ENCODE data around the gene NCBP2.
"Not testable (repeated sequence)": the region's sequence is repeated elsewhere in the genome, so short reads cannot be mapped to it uniquely, and the experiment has no call there.

The NCBP2 gene

DNA sequence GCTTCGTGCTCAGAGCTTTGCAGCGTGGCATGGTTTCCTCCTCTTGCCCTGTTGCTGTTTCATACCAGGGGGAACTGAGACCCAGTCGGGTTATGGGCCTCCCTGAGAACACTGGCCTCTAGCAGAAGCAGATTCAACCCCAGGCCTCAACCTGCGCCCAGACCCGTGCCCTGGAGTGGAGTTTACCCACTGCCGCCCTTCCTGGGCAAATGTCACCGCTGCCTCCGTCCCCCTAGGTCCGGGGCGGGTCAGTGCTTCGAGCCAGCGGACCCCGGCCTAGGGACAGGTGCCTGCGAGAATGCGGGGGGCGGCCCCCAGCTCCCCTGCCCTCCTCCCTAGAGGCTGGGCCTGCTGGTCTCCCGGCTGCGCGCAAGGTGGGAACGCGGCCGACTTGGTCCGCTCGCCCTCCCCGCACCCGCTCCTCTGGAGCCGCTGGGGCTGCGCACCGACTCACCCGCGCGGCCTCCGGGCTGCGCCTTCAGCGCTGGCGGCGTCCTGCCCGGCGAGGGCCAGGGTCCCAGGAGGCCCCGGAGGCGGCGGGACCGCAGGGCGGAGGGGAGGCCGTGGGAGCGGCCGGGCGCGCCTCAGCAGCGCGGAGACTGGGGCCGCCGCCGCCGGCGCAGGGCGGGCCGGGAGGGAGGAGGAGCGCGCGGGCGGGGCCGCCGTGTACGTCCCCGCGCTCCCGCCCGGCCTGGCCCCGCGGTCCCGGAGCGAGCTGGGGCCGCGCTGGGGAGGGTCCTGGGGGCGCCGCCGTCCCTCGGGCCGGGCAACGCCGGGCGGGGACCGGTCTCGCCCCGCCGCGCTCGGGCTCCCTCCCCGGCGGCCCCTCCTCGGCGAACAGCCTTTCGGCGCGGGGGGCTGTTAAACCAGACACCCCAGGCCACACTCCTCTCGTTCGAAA is 26.2 kb upstream of the NCBP2 start, which contains the start of gene PIGZ:
Gene PIGZ (minus strand): TSS at position 601 of the 901 bp plus-strand sequence. CDS start 16,802 bp downstream, outside the sequence.
- DNase-seq (ENCODE audit: low spot score), result no peak

DNA sequence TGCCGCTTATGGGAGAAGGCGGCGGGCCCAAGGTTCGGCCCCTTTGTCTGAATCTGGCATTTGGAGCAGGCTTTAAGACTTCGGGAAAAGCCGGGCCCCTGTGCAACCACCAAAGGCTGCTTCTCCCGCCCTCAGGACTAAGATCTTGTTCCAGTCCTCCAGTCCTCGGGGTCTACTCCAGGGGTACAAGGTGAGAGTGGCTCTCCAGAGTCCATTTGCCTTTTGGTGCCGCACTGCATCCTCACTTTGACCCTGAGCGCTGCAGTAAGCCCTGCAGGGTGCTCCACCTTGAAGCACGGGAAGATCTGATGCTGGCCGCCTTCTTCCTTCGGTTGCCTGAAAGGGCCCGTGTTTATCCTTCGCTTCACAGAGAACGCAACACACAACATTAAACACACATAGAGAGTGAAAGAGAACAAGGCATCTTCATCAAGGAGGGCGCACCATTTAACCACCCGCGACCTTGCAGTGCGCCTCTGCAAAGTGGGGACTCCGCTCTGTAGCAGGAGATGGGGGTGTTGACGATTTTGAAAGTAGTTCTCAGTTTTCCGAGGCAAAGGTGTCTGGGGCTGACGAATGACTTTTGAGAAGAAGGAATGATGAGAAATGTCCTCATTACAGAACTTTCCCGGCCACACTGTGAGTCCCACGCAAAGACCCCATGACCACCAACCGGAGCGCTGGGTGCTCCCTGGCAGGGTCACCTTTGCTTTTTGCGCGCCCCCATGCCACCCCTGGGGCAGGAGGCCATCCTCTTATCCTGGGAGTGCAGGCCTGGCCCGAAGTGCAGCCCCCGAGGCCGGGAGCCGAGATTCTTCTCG is 25.3 kb upstream of the NCBP2 start:
- no peak for DNase-seq (ENCODE audit: low spot score)

- DNase-seq (ENCODE audit: low spot score), result no peak
Measured at GRCh38 chr3:196966526-196967401, 24.4 kb upstream of the NCBP2 start.

DNA sequence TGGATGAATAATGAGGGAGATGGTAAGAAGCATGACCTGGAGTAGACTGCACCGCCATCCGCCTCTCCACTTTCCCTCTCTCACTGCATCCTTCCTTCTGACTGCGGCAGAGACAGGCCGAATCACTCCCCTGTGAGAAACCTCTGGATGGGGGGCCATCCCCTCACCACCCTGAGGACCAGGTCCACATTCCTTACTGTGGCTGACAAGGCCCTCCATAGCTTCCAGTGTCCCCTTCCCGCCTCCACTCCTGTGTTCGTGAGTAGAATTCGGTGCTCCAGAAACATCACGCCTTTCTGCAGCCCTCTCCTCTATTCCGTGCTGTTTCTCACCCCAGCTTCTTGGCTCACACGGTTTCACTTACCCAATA is 23.5 kb upstream of the NCBP2 start:
- no peak for DNase-seq (ENCODE audit: low spot score)

GRCh38 chr3:196965112-196965803 is 22.9 kb upstream of the NCBP2 start:
- DNase-seq (ENCODE audit: low spot score), result no peak

- DNase-seq (ENCODE audit: low spot score), result no peak
Measured at GRCh38 chr3:196963631-196963953, 21.3 kb upstream of the NCBP2 start.

DNA sequence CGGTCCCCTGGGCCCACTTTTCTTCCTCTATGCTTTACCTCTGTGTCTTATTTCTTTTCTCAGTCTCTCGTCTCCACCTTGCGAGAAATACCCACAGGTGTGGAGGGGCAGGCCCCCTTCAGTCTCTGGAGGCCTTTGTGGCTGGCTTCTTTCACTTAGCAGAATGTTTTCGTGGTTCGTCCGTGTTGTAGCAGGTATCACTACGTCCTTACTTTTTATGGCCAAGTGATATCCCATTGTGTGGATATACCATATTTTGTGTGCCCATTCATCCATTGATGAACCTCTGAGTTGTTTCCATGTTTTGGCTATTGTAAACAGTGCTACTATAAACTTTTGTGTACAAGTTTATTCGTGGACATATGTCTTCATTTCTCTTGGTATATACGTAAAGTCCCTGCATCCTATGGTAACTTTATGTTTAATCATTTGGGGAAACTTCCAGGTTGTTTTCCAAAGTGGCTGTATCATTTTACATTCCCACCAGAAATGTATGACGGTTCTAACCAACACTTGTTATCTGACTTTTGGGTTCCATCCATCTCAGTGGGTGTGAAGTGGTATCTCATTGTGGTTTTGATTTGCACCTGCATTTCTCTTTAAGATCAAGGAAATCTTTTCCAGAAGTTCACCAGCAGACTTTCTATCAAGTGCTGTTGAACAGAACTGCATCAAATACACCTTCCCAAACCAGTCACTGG is 20.8 kb upstream of the NCBP2 start:
- DNase-seq (ENCODE audit: low spot score), result no peak

GRCh38 chr3:196962108-196962929 is 20.0 kb upstream of the NCBP2 start:
- DNase-seq (ENCODE audit: low spot score), result no peak

DNA sequence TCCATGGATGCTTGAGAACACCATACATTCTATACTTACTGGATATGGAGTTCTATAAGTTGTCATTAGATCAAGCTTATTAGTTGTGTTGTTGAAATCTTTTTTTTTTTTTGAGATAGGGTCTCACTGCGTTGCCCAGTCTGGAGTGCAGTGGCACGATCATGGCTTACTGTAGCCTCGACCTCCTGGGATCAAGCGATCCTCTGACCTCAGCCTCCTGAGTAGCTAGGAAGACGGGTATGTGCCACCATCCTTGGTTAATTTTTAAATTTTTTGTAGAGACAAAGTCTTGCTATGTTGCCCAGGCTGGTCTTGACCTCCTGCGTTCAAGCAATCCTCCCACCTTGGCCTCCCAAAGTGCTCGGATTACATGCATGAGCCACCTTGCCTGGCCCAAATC is 12.5 kb upstream of the NCBP2 start:
- no peak for DNase-seq (ENCODE audit: low spot score)

DNA sequence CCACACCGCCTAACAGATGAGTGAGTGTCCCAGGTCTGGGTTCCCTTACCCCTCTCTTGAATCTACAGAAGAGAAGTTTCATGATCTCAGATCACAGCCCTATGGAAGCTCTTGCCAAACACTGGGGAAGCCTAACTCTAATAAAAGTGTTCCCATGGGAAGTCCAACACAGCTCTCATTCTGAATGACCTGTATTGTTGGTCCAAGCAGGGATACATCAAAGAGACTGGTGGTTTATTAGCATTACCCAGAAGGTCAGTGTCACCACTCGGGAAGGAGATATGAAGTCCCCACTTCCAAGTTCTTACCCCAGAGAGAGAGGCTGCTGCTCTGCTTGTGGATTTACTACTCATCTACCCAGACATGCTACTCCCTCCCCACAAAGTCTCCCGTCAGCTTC is 9.0 kb upstream of the NCBP2 start:
- DNase-seq (ENCODE audit: low spot score), result no peak

GRCh38 chr3:196949750-196950149 is 7.4 kb upstream of the NCBP2 start:
- no peak for DNase-seq (ENCODE audit: low spot score)

DNA sequence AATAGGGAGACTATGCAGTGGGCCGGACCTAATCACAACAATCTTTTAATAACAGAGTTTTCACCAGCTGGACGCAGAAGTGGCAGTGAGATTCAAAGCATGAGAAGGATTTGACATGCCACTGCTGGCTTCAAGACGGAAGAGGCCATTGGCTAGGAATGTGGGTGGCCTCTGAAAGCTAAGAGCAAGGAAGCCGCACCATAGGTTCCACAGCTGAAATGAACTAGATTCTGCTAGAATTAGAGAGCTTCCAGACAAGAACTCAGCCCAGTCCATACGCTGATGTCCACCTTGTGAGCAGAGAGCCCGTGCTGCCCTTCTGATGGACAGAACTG is 6.9 kb upstream of the NCBP2 start:
- no peak for DNase-seq (ENCODE audit: low spot score)

GRCh38 chr3:196948442-196949284 is 6.3 kb upstream of the NCBP2 start:
- DNase-seq (ENCODE audit: low spot score), result peak; percentile 55

GRCh38 chr3:196947860-196948441 is 5.6 kb upstream of the NCBP2 start:
- DNase-seq (ENCODE audit: low spot score), result no peak

GRCh38 chr3:196947136-196947859 is 5.0 kb upstream of the NCBP2 start:
- DNase-seq (ENCODE audit: low spot score), result no peak

DNA sequence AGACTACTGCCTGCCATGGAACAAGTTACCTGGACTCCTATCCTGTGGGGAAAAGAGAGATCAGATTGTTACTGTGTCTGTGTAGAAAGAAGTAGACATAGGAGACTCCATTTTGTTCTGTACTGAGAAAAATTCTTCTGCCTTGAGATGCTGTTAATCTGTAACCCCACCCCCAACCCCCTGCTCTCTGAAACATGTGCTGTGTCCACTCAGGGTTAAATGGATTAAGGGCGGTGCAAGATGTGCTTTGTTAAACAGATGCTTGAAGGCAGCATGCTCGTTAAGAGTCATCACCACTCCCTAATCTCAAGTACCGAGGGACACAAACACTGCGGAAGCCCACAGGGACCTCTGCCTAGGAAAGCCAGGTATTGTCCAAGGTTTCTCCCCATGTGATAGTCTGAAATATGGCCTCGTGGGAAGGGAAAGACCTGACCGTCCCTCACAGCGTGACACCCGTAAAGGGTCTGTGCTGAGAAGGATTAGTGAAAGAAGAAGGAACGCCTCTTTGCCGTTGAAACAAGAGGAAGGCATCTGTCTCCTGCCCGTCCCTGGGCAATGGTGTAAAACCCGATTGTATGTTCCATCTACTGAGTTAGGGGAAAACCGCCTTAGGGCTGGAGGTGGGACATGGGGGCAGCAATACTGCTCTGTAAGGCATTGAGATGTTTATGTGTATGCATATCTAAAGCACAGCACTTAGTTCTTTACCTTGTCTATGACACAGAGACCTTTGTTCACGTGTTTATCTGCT is 1.9 kb upstream of the NCBP2 start:
- DNase-seq (ENCODE audit: low spot score), result not testable (repeated sequence)

GRCh38 chr3:196942915-196943277 is 568 bp upstream of the NCBP2 start:
- no peak for DNase-seq (ENCODE audit: low spot score)
